GM13976 (cell line): Measurements from ENCODE around the gene DNAH6.
"Not testable (repeated sequence)": the region's sequence is repeated elsewhere in the genome, so short reads cannot be mapped to it uniquely, and the experiment has no call there.

Source experiments
- DNase-seq: peaks from one replicate; pipeline ENCODE4 v3.0.0; 2012; ENCODE audit warnings: low spot score
- CTCF ChIP-seq: IDR thresholded peaks from 2 replicates; pipeline ENCODE4 v1.5.1; 2012; ENCODE audit warnings: borderline replicate concordance, mild to moderate bottlenecking; ENCODE audit not compliant: insufficient read depth; ENCODE audit errors: extremely low read depth, missing control alignments, control extremely low read depth
- in situ Hi-C: fragments of 300-500 bp; cut with MboI; formaldehyde crosslinking; loops from one replicate; pipeline ENCODE4 v1.12.0; 2022; ENCODE audit warnings: low sequenced_read_pairs, mixed read lengths, inconsistent platforms; ENCODE audit not compliant: unreplicated experiment

Gene DNAH6

GRCh38 chr2:84546551-84546950 lies 30.3 kb downstream of the DNAH6 start:
- no peak for DNase-seq
- in situ Hi-C loops: no loop called here
- no peak for TF ChIP-seq CTCF

- no peak for TF ChIP-seq CTCF
- DNase-seq: no peak
- in situ Hi-C loops: no loop called here
Measured at GRCh38 chr2:84548303-84548702, 32.0 kb downstream of the DNAH6 start.

GRCh38 chr2:84550916-84551315 lies 34.6 kb downstream of the DNAH6 start:
- no peak for TF ChIP-seq CTCF
- DNase-seq: no peak
- in situ Hi-C loops: no loop called here

GRCh38 chr2:84551526-84551925 lies 35.2 kb downstream of the DNAH6 start:
- DNase-seq, in situ Hi-C loops: not testable (repeated sequence)

GRCh38 chr2:84556190-84556589 lies 39.9 kb downstream of the DNAH6 start:
- TF ChIP-seq CTCF: no peak
- no peak for DNase-seq
- in situ Hi-C loops: no loop called here

- no peak for TF ChIP-seq CTCF
- in situ Hi-C loops: no loop called here
- no peak for DNase-seq
Measured at GRCh38 chr2:84559838-84560237, 43.5 kb downstream of the DNAH6 start.

GRCh38 chr2:84579661-84580060 lies 63.4 kb downstream of the DNAH6 start:
- in situ Hi-C loops: no loop called here
- TF ChIP-seq CTCF: no peak
- DNase-seq: no peak
